Cardiac fibroblast (primary cell): ENCODE results near the gene SCAMP4.
"Not testable (repeated sequence)": the region's sequence is repeated elsewhere in the genome, so short reads cannot be mapped to it uniquely, and the experiment has no call there.

Experiments
- DNase-seq, 2 donors: peaks; one replicate each; pipeline versions ENCODE4 v3.0.0 to v3.0.0-alpha.2; 2010; ENCODE audit warnings: low read depth in 2 of 2
- H3K4me3 ChIP-seq, 2 donors: replicated peaks in 1 of 2; 1 replicate in 1 of 2; 2 replicates in 1 of 2; pipeline ENCODE4 v1.5.1; 2011; ENCODE audit warnings: low read depth in 2 of 2, low read length in 2 of 2, mild to moderate bottlenecking in 2 of 2, moderate library complexity in 1 of 2
- CTCF ChIP-seq: IDR thresholded peaks from one replicate; pipeline ENCODE4 v1.5.1; 2011; ENCODE audit warnings: low read depth, mild to moderate bottlenecking, low read length, inconsistent platforms

SCAMP4 gene

GRCh38 chr19:1868971-1869370, 36.2 kb upstream of the SCAMP4 start:
- DNase-seq, result no peak
- no peak overlapping the region for H3K4me3 ChIP-seq
- no peak for TF ChIP-seq CTCF

GRCh38 chr19:1871140-1871597, 34.0 kb upstream of the SCAMP4 start:
- TF ChIP-seq CTCF, result no peak
- DNase-seq, result no peak
- H3K4me3 ChIP-seq, result no peak overlapping the region

- H3K4me3 ChIP-seq, result no peak overlapping the region
- no peak for DNase-seq
- TF ChIP-seq CTCF, result no peak
Measured at GRCh38 chr19:1871630-1872029, 33.6 kb upstream of the SCAMP4 start.

- DNase-seq, result no peak
- H3K4me3 ChIP-seq, result no peak overlapping the region
- TF ChIP-seq CTCF, result no peak
Measured at GRCh38 chr19:1872807-1873523, 32.2 kb upstream of the SCAMP4 start.

GRCh38 chr19:1873524-1874473, 31.4 kb upstream of the SCAMP4 start:
- no peak for TF ChIP-seq CTCF
- peak overlapping the region; percentile 3 to 18 for H3K4me3 ChIP-seq
- no peak for DNase-seq

- no peak for TF ChIP-seq CTCF
- peak overlapping the region; percentile 91 to 95 for H3K4me3 ChIP-seq
- DNase-seq, result no peak
Measured at GRCh38 chr19:1874554-1875185, 30.5 kb upstream of the SCAMP4 start.

GRCh38 chr19:1875265-1875645, 29.9 kb upstream of the SCAMP4 start:
- H3K4me3 ChIP-seq, result peak overlapping the region; percentile 91 to 95
- DNase-seq, result not testable (repeated sequence)
